ENCODE results near the gene NDUFB8.

NDUFB8 gene

DNA sequence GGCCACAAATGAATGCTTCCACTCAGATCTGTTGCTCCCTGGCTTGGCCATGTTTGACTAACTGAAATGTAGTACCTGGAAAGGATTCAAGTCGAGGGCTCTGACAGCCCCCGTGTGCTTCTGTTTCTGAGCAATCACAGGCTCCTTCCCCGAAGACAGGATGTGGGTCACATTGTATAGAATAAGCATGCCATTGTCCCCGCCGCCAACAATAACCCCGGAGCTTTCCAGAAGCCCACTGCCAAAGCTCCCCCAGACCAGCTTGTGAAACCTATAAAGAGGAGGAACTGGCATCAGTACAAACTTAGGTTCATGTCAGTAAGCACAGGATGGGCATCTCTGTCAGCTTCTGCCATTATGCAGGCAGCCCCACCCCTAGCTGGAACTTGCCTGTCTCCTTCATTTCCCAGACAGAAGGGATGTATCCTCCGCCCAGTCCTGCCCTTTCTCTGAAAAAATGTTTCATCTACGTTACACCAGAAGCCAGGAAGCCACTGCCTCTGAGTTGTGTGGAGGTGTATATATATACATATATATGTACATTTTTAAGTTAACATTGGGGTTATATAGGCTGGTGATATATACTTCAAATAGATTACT, 20.3 kb downstream of the NDUFB8 start:
- TF ChIP-seq, protein P1, sequence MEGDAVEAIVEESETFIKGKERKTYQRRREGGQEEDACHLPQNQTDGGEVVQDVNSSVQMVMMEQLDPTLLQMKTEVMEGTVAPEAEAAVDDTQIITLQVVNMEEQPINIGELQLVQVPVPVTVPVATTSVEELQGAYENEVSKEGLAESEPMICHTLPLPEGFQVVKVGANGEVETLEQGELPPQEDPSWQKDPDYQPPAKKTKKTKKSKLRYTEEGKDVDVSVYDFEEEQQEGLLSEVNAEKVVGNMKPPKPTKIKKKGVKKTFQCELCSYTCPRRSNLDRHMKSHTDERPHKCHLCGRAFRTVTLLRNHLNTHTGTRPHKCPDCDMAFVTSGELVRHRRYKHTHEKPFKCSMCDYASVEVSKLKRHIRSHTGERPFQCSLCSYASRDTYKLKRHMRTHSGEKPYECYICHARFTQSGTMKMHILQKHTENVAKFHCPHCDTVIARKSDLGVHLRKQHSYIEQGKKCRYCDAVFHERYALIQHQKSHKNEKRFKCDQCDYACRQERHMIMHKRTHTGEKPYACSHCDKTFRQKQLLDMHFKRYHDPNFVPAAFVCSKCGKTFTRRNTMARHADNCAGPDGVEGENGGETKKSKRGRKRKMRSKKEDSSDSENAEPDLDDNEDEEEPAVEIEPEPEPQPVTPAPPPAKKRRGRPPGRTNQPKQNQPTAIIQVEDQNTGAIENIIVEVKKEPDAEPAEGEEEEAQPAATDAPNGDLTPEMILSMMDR (IDR thresholded peaks at IDR 0.05; ENCODE audit: low read depth, low read length) = no peak
- peak; percentile 20 to 32 for DNase-seq (ENCODE audit: low read depth in 2 of 2)
- H3K4me3 ChIP-seq (replicated peaks in 1 of 2; ENCODE audit: low read depth in 2 of 2, low read length in 2 of 2) = no peak overlapping the region

DNA sequence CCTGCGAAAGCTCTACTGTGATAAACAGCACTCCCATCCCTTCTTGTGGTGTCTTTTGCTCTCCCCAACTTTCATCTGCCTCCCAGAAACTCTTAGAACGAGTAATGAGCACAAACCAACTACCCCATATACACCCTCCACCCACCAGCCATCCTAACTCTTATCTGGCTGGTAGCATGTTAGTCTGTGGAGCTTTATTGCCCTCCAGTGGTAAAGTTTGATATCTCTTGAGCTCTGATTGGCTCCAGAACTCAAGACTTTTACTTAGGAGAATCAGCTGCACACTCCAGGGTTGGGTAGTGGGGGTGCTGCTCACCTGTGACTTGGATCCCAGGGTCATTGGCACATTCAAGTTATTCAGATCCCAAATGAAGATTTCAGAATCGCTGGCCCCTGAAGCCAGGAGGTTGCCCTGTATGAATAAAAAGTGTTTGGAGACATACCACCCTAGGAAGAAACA, 20.9 kb downstream of the NDUFB8 start:
- TF ChIP-seq, protein P1 (IDR thresholded peaks at IDR 0.05; ENCODE audit: low read depth, low read length) = peak; percentile 71
- peak; percentile 67 to 76 for DNase-seq (ENCODE audit: low read depth in 2 of 2)
- no peak overlapping the region for H3K4me3 ChIP-seq (replicated peaks in 1 of 2; ENCODE audit: low read depth in 2 of 2, low read length in 2 of 2)

DNA sequence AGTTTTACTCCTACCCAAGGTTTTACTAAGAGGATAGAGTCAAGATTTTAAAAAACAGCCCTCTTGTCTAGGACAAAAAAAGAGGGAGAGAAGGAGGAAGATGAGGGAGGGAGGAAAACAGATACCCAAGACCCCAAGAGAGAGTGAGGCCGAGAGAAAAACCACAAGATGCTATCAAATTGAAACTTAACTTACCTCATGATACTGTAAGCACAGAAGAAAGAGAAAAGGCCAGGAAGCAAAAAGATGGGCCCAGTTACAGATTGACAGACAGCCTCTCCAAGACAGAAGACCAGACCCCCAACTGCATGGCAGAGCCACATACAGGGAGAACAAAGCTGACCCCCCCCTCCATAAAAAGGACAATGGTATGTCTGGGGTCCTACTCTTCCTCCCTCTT, 21.4 kb downstream of the NDUFB8 start:
- DNase-seq (ENCODE audit: low read depth in 2 of 2) = no peak

DNA sequence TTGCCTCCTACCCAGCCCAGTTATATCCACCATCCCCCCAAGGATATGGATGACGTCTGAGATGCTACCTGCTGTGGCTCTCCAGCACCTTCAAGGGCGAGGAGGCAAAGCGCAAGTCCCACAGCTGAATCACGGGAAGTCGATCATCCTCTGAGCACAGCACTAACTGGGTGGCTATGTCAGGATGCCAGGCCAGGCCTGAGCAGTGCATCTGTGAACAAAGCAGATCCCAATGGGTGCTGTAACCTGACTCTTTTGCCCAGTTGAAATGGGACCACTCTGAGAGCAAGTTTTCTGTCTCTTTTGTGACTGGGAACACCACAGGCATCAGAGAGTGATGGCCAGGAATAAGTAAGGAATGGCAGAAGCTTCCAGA, 22.3 kb downstream of the NDUFB8 start:
- H3K4me3 ChIP-seq (replicated peaks in 1 of 2; ENCODE audit: low read depth in 2 of 2, low read length in 2 of 2) = no peak overlapping the region
- no peak for DNase-seq (ENCODE audit: low read depth in 2 of 2)
- TF ChIP-seq, protein P1 (IDR thresholded peaks at IDR 0.05; ENCODE audit: low read depth, low read length) = no peak

More for the DNA sequence above, 21.4 kb downstream of the NDUFB8 start:
- H3K4me3 ChIP-seq (replicated peaks in 1 of 2; ENCODE audit: low read depth in 2 of 2, low read length in 2 of 2) = no peak overlapping the region
- TF ChIP-seq, protein P1 (IDR thresholded peaks at IDR 0.05; ENCODE audit: low read depth, low read length) = no peak

DNA sequence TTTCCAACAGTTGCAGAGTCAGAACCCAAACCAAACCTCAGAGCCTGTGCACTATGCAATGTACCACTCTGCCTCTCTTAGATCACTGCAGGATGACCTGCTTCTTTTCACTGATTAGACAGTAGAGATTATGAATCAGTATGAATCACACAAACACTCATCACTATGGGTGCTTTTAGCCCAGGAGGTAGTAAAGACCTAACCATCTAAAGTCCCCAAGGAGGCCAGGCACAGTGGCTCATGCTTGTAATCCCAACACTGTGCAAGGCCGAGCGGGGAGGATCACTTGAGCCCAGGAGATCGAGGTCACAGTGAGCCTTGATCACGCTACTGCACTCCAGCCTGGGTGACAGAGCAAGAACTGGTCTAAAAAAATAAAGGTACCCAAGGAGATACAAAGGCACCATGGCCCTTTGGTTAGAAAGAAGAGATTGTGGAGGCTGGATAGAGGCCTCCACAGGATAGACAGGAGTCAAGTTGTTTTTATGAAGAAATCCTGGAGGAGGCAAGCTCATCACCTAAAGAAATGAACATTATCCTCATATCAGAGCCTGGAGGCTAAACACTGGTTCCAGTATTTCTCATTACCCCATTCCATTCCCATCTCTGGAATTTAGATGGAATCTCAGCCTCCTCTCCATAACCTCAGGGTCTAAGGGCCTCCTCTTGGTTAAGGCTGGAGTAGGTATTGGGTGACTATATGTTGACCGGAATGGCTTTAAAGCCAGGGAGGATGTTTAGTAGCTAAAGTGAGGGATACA, 22.9 kb downstream of the NDUFB8 start:
- no peak overlapping the region for H3K4me3 ChIP-seq (replicated peaks in 1 of 2; ENCODE audit: low read depth in 2 of 2, low read length in 2 of 2)
- TF ChIP-seq, protein P1 (IDR thresholded peaks at IDR 0.05; ENCODE audit: low read depth, low read length) = no peak
- DNase-seq (ENCODE audit: low read depth in 2 of 2) = peak in 1 of 2 donors; percentile 86

DNA sequence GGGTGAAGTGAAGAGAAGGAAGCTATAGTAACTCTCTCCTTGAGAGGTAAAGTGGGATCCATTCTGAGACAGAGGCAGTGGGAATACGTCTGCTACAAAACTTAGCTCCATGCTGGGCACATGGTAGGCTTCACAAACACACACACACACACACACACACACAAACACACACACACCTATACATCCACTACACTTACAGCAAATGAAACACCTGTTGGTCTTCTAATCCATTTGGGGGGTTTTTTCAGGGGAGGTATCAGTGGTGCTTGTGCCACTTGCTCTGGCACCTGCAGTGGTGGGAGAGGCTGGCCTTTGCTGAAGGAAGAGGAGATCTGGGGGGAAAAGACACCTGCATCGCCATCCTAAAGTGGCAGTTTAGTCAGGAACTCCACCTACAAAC, 24.5 kb downstream of the NDUFB8 start:
- TF ChIP-seq, protein P1 (IDR thresholded peaks at IDR 0.05; ENCODE audit: low read depth, low read length) = no peak
- H3K4me3 ChIP-seq (replicated peaks in 1 of 2; ENCODE audit: low read depth in 2 of 2, low read length in 2 of 2) = no peak overlapping the region
- DNase-seq (ENCODE audit: low read depth in 2 of 2) = no peak
